Measurements from ENCODE around the gene UHRF1.
"Not testable (repeated sequence)": the region's sequence is repeated elsewhere in the genome, so short reads cannot be mapped to it uniquely, and the experiment has no call there.

The UHRF1 gene

GRCh38 chr19:4974880-4975469 is 65.7 kb downstream of the UHRF1 start:
- DNase-seq: no peak

- DNase-seq: not testable (repeated sequence)
These were observed 66.3 kb downstream of the UHRF1 start for GRCh38 chr19:4975601-4976000.

- no peak for DNase-seq
These were observed 67.3 kb downstream of the UHRF1 start for GRCh38 chr19:4976401-4977298.

- no peak for DNase-seq
These were observed 68.2 kb downstream of the UHRF1 start for GRCh38 chr19:4977299-4978174.

GRCh38 chr19:4979211-4979807 is 70.0 kb downstream of the UHRF1 start:
- DNase-seq: no peak

- DNase-seq: no peak
These were observed 70.8 kb downstream of the UHRF1 start for GRCh38 chr19:4980067-4980466.

- no peak for DNase-seq
These were observed 71.8 kb downstream of the UHRF1 start for GRCh38 chr19:4980838-4981680.

- DNase-seq: no peak
These were observed 72.3 kb downstream of the UHRF1 start for GRCh38 chr19:4981681-4981958.

GRCh38 chr19:4983346-4984105 is 74.2 kb downstream of the UHRF1 start:
- DNase-seq: no peak

- no peak for DNase-seq
These were observed 74.7 kb downstream of the UHRF1 start for GRCh38 chr19:4984106-4984380.

- no peak for DNase-seq
These were observed 75.2 kb downstream of the UHRF1 start for GRCh38 chr19:4984438-4984990.

GRCh38 chr19:4985551-4985991 is 76.3 kb downstream of the UHRF1 start:
- no peak for DNase-seq

GRCh38 chr19:4986056-4986455 is 76.8 kb downstream of the UHRF1 start:
- no peak for DNase-seq

GRCh38 chr19:4986471-4986891 is 77.2 kb downstream of the UHRF1 start:
- no peak for DNase-seq

GRCh38 chr19:4987256-4987655 is 78.0 kb downstream of the UHRF1 start:
- no peak for DNase-seq

GRCh38 chr19:4987692-4988370 is 78.5 kb downstream of the UHRF1 start:
- DNase-seq: no peak

GRCh38 chr19:4988770-4989251 is 79.5 kb downstream of the UHRF1 start:
- no peak for DNase-seq

GRCh38 chr19:4990306-4990705 is 81.0 kb downstream of the UHRF1 start:
- DNase-seq: no peak

- no peak for DNase-seq
These were observed 82.2 kb downstream of the UHRF1 start for GRCh38 chr19:4991538-4991937.

GRCh38 chr19:4991996-4992698 is 82.8 kb downstream of the UHRF1 start:
- no peak for DNase-seq

All from right forelimb (tissue), 1 donor.